Measurements from ENCODE around the gene TSPAN18.

TSPAN18 gene

GRCh38 chr11:44931466-44931865, 204.7 kb downstream of the TSPAN18 start:
- DNase-seq, result no peak

GRCh38 chr11:44934110-44934509, 207.3 kb downstream of the TSPAN18 start:
- no peak for DNase-seq

GRCh38 chr11:44934735-44935250, 208.0 kb downstream of the TSPAN18 start:
- DNase-seq, result no peak

GRCh38 chr11:44936525-44936924, 209.8 kb downstream of the TSPAN18 start:
- peak; percentile 59 for DNase-seq

- no peak for DNase-seq
Measured at GRCh38 chr11:44936951-44937543, 210.3 kb downstream of the TSPAN18 start.

GRCh38 chr11:44938066-44938691, 211.4 kb downstream of the TSPAN18 start:
- DNase-seq, result no peak

- no peak for DNase-seq
Measured at GRCh38 chr11:44939673-44940395, 213.1 kb downstream of the TSPAN18 start.

- no peak for DNase-seq
Measured at GRCh38 chr11:44940404-44940803, 213.6 kb downstream of the TSPAN18 start.

- no peak for DNase-seq
Measured at GRCh38 chr11:44940835-44941234, 214.1 kb downstream of the TSPAN18 start.

- DNase-seq, result peak; percentile 13
Measured at GRCh38 chr11:44941259-44942021, 214.7 kb downstream of the TSPAN18 start.

GRCh38 chr11:44942029-44942955, 215.5 kb downstream of the TSPAN18 start:
- DNase-seq, result no peak

GRCh38 chr11:44943118-44943517, 216.4 kb downstream of the TSPAN18 start:
- DNase-seq, result peak; percentile 87

GRCh38 chr11:44943696-44944095, 216.9 kb downstream of the TSPAN18 start:
- peak; percentile 35 for DNase-seq

- DNase-seq, result no peak
Measured at GRCh38 chr11:44944181-44944852, 217.6 kb downstream of the TSPAN18 start.

- no peak for DNase-seq
Measured at GRCh38 chr11:44944853-44945235, 218.1 kb downstream of the TSPAN18 start.

GRCh38 chr11:44945666-44946065, 218.9 kb downstream of the TSPAN18 start:
- DNase-seq, result no peak

GRCh38 chr11:44946263-44946662, 219.5 kb downstream of the TSPAN18 start:
- DNase-seq, result no peak

- no peak for DNase-seq
Measured at GRCh38 chr11:44947114-44947513, 220.4 kb downstream of the TSPAN18 start.

GRCh38 chr11:44948155-44948554, 221.4 kb downstream of the TSPAN18 start:
- DNase-seq, result no peak

GRCh38 chr11:44949160-44950030, 222.6 kb downstream of the TSPAN18 start:
- DNase-seq, result no peak
